Subcutaneous abdominal adipose tissue (tissue), 5 donors: ENCODE measurements around the gene ZNF467.

Experiments used
- H3K27ac ChIP-seq: one replicate; pipeline ENCODE4 v1.7.0; 2013; ENCODE audit warnings: low read depth, mild to moderate bottlenecking, inconsistent platforms, low read length, moderate library complexity
- H3K27me3 ChIP-seq, 5 donors: one replicate each; pipeline ENCODE4 v1.7.0; 2013; ENCODE audit warnings: low read length in 5 of 5, inconsistent platforms in 1 of 5; ENCODE audit not compliant: control insufficient read depth in 5 of 5, insufficient read depth in 4 of 5
- H3K36me3 ChIP-seq, 5 donors: one replicate each; pipeline ENCODE4 v1.7.0; 2013; ENCODE audit warnings: low read length in 5 of 5; ENCODE audit not compliant: control insufficient read depth in 5 of 5, insufficient read depth in 5 of 5
- H3K4me1 ChIP-seq, 5 donors: one replicate each; pipeline ENCODE4 v1.7.0; 2013; ENCODE audit warnings: low read length in 5 of 5, mild to moderate bottlenecking in 3 of 5, moderate library complexity in 1 of 5; ENCODE audit not compliant: control insufficient read depth in 5 of 5, insufficient read depth in 5 of 5
- H3K4me3 ChIP-seq, 5 donors: one replicate each; pipeline ENCODE4 v1.7.0; 2013; ENCODE audit warnings: low read length in 5 of 5, low read depth in 1 of 5
- H3K9ac ChIP-seq, 5 donors: one replicate each; pipeline ENCODE4 v1.7.0; 2013; ENCODE audit warnings: low read length in 5 of 5, mild to moderate bottlenecking in 4 of 5, moderate library complexity in 3 of 5
- H3K9me3 ChIP-seq, 5 donors: one replicate each; pipeline ENCODE4 v1.7.0; 2013; ENCODE audit warnings: low read length in 5 of 5; ENCODE audit not compliant: control insufficient read depth in 5 of 5
- donor health status: healthy.
- donor health status: healthy.
- donor health status: healthy.
- donor health status: healthy.
- donor health status: healthy.

The ZNF467 gene

DNA sequence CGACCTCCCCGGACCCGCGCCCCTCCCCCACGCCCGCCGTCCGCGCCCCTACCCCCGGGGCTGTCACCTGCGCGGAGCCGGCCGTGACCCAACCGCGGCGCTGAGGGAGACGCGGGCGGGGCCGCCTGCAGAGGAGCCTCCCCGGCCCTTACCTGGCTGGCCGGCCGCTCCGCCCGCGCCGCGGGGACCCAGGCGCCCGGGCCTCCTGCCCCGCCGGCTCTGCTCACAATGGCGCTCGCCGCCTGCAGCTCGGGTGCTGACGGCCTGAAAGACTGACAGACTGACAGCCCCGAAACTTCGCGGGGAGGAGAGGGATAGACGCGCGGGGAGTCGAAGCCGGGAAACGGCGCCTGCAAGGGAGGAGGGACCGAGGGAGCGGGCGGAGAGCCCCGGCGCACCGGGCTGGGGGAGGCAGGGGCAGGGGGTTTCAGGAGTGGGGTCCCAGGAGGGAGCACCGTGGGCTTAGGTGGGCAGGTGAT lies 393 bp downstream of the ZNF467 start:
- Histone ChIP-seq H3K4me1 (peaks cover 2 to 49% (median 40%) of the 10 kb centered on the region in 5 donors), H3K4me3 (peak overlapping the region in 4 of 5 donors; percentile 53 to 69 (median 60)), H3K9ac (no peak overlapping the region), H3K27me3 (no peaks in the 10 kb centered on the region), H3K36me3 (peaks cover 0 to 14% (median 7%) of the 10 kb centered on the region in 5 donors), H3K9me3 (no peaks in the 10 kb centered on the region), H3K27ac (no peak overlapping the region)

DNA sequence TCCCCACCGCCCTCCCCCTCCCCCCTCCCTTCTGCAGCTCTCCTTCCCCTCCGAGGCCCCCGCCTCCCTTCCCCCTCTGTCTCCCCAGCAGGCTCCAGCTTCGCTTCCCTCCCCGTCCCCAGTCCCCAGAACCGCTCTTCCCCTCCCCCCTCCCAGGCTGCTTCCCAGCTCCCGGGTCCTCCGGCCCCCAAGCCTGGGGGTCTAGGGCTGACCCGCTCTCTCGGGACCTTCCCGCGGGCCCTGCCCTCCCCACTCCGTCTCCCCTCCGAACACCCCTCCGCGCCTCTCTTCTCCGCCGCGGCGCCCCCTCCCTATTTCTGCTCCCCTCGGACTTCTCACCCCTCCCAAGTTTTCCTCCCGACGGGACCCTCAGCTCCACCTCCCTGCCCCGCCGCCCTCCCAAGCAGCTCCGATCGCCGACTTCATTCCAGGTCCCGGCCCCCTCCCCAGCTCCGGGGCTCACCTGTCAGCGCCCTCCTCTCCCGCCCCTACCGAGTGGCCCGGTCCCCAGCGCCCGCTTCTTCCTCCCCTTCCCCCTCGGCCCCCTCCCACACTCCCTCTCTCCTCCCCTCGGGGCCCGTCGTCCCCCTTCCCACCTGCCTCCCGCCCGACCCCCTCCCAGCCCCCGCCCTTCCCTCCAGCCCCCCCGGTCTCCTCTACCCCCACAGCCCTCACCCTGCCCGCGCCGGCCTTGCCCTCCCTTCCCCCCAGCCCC lies 990 bp downstream of the ZNF467 start:
- peak overlapping the region; percentile 56 to 72 (median 63) for H3K4me3 ChIP-seq
- H3K4me1 ChIP-seq, result peaks cover 2 to 49% (median 38%) of the 10 kb centered on the region in 5 donors
- no peak overlapping the region for H3K27ac ChIP-seq
- H3K27me3 ChIP-seq, result no peaks in the 10 kb centered on the region
- no peaks in the 10 kb centered on the region for H3K9me3 ChIP-seq
- peak overlapping the region in 2 of 5 donors; percentile 41 to 45 for H3K9ac ChIP-seq
- H3K36me3 ChIP-seq, result peaks cover 0 to 18% (median 7%) of the 10 kb centered on the region in 5 donors

DNA sequence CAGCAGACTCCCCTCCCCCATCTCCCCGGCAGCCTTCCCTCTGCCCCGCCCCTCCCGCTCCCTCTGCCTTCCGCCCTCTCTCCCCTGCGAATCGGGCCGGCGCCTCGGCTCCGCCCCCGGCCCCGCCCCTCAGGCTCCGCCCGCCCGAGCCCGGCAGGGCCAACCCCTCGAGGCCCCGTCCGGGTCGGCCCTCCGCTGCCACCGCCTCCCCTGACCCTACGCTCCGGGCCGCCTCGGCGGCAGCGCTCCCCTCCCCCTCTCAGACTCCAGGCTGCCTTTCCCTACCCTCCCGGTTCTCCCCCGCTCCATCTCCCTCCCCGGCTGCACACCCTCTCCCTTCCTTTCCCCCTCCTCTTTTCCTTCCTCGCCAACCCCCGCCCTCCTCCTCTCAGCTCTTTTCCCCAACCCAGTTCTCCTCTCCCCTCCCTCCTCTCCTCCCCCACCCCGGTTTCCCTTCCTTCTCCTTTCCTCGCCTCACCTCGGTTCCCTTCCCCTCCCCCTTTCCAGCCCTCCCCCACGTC lies 1.6 kb downstream of the ZNF467 start:
- Histone ChIP-seq H3K9me3 (no peaks in the 10 kb centered on the region), H3K36me3 (peaks cover 0 to 20% (median 7%) of the 10 kb centered on the region in 5 donors), H3K27ac (no peak overlapping the region), H3K4me1 (peaks cover 2 to 43% (median 32%) of the 10 kb centered on the region in 5 donors), H3K4me3 (peak overlapping the region; percentile 63 to 72 (median 70)), H3K9ac (peak overlapping the region in 1 of 5 donors; percentile 66), H3K27me3 (peaks cover 0 to 2% (median 0%) of the 10 kb centered on the region in 5 donors)

DNA sequence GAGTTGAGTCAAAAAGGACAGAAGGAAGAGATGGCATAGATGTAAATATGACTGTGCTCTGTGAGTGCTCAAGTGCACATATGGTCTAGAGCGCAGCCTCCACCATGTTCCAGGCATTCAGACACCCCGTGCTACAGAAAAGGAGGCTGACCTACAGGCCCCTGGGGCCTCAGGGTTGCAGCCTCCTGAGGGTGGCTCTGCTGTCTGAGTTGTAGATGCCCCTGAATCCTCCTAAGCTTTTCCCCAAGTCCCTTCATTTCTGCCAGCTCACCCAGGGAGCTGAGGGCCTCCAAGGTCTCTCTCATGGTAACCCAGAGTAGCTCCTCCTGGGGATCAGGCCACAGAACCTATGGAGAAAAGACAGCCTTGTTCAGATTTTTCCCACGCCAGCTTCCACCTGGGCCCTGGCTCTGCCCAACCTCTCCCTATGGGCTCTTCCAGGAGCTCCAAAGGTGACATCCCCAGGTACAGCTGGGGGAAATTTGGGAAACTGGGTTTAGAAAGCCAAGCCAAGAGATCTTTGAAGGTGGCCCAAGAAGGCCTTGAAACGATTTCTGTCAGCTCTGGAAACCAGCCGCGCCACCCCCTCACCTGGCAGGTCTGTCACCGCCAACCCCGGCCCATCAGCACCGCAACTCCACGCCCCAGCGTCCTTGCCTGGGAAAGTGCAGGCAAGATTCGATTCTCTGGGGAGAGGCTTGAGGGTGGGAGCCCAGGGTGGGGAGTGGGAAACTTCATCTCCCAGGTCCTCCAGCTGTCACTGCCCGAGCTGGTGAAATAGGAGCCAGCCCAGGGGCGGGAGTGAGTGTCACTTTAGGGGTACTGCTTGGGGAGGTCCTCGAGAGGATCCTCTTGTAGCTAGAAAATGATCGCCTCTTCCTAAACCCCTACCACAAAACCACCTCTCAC lies 2.4 kb downstream of the ZNF467 start:
- H3K9me3 ChIP-seq, result no peaks in the 10 kb centered on the region
- no peak overlapping the region for H3K27ac ChIP-seq
- H3K36me3 ChIP-seq, result peaks cover 0 to 23% (median 7%) of the 10 kb centered on the region in 5 donors
- peaks cover 2 to 35% (median 28%) of the 10 kb centered on the region in 5 donors for H3K4me1 ChIP-seq
- H3K4me3 ChIP-seq, result peak overlapping the region; percentile 53 to 66 (median 63)
- H3K27me3 ChIP-seq, result peaks cover 0 to 4% (median 0%) of the 10 kb centered on the region in 5 donors
- peak overlapping the region in 2 of 5 donors; percentile 16 to 41 for H3K9ac ChIP-seq

DNA sequence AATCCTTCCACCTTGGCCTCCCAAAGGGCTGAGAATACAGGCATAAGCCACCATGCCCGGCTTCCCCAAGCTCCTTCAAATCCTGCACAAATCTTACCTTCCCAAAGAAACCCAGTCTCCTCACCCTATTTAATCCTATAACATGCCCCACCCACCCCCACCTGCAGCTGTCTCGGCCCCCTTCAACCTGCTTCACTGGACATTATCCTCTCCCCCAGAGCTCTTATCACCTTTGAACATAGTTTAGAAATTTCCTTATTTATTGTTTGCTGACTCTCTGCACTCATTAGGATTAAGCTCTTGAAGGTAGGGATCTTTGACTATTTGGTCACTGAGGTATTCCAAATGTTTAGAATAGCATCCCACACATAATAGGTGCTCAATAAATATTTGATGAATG lies 3.5 kb downstream of the ZNF467 start:
- Histone ChIP-seq H3K9me3 (no peaks in the 10 kb centered on the region), H3K4me3 (no peak overlapping the region), H3K36me3 (peaks cover 0 to 33% (median 11%) of the 10 kb centered on the region in 5 donors), H3K27ac (no peak overlapping the region), H3K4me1 (peaks cover 2 to 24% (median 19%) of the 10 kb centered on the region in 5 donors), H3K9ac (no peak overlapping the region), H3K27me3 (peaks cover 0 to 6% (median 3%) of the 10 kb centered on the region in 5 donors)

DNA sequence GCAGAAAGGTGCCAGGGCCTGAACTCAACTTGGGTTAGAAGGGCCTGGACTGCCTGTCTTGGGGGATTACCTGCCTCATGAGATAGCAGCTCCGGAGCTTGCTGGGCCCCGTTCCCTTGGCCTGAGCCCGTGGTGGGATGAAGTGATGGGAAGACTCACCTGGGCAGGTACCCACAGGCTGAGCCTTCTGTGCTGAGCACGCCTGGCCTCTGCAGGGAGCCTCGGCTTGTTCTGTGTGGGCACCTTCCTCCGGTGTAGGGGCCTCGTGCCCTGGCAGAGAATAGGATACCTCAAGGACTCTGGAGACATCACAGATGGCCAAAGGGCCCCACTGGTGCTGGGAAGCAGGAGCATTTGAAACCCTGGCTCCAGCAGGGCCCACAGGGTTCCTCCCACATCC lies 4.5 kb downstream of the ZNF467 start:
- peaks cover 0 to 37% (median 11%) of the 10 kb centered on the region in 5 donors for H3K36me3 ChIP-seq
- H3K27me3 ChIP-seq, result peaks cover 0 to 13% (median 3%) of the 10 kb centered on the region in 5 donors
- H3K27ac ChIP-seq, result no peak overlapping the region

DNA sequence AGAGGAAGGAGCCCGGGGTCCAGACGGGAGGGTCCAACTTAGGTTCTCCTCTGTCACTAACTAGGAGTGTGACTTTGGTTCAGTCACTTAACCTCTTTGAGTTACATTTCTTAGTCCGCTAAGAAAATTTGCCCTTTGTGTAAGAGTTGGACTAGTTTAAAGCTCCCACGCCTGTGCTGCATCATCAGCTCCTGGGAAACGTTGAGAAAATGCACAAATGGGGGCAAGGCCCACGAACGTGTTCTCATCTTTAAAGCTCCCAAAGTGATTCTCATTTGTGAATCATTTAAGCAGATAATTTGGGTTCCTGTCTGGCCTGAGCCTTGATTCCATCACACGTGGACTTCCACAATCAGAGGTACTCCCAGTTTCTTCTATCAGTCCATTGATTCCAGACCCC lies 6.3 kb downstream of the ZNF467 start:
- Histone ChIP-seq H3K27ac (no peak overlapping the region), H3K4me1 (peaks cover 2 to 10% (median 6%) of the 10 kb centered on the region in 5 donors), H3K9ac (no peak overlapping the region), H3K27me3 (peaks cover 0 to 18% (median 4%) of the 10 kb centered on the region in 5 donors), H3K36me3 (peaks cover 0 to 37% (median 11%) of the 10 kb centered on the region in 5 donors), H3K9me3 (no peaks in the 10 kb centered on the region), H3K4me3 (no peak overlapping the region)

More for the DNA sequence above, 4.5 kb downstream of the ZNF467 start:
- Histone ChIP-seq H3K4me3 (no peak overlapping the region), H3K4me1 (peaks cover 2 to 14% (median 10%) of the 10 kb centered on the region in 5 donors), H3K9me3 (no peaks in the 10 kb centered on the region), H3K9ac (no peak overlapping the region)

DNA sequence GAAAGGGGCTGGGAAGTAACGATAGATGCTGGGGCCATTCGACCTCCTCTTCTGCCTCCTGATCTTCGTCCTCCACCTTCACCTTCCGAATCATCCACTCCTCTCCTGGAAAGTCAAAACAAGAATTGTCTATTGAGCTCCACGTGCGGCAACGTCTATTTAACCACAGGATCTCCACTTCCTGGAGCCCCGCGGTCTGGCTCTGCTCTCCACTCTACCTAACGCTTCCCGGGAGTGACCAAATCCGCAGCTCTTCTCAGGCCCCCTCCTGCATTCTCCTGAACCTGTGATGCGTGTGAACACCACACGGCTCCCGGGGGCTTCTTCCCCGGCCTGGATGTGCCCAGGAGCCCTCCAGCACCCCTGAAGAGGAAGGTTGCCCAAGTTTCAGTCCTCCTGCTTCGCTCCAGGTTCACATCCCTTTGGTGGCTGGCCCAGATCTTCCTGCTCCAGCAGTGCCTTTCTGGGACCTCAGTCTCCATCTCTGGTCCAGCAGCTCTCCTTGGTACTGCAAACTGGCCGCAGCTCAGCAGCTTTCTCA lies 7.2 kb downstream of the ZNF467 start:
- Histone ChIP-seq H3K27me3 (peaks cover 0 to 18% (median 4%) of the 10 kb centered on the region in 5 donors), H3K9me3 (no peaks in the 10 kb centered on the region), H3K4me1 (peaks cover 2 to 8% (median 4%) of the 10 kb centered on the region in 5 donors), H3K36me3 (peaks cover 0 to 37% (median 11%) of the 10 kb centered on the region in 5 donors), H3K9ac (no peak overlapping the region), H3K27ac (no peak overlapping the region), H3K4me3 (no peak overlapping the region)

DNA sequence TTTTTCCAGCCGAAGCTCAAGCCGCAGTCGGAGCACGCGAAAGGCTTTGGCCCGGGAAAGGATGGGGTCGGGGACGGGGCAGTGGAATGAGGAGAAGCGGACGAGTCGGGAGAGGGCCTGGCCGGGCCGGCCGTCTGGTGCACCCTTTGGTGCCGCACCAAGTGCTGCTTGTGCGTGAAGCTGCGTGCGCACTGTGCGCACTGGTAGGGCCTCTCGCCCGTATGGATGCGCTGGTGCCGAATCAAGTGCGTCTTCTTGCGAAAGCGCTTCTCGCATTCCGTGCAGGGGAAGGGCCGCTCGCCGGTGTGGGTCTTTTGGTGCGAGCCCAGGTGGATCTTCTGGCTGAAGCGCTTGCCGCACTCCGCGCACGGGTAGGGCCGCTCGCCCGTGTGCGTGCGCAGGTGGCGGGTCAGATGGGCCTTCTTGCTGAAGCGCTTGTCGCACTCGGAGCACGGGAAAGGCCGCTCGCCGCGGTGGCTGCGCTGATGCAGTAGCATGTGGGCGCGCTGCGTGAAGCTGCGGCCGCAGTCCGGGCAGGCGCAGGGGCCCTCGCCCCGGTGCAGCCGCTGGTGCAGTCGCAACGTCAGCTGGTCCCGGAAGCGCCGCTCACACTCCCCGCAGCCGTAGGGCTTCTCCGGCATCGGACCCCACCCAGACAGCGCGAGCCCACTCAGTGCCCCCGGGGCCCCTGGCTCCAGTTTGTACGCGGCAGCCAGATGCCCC lies 7.8 kb downstream of the ZNF467 start:
- no peak overlapping the region for H3K4me3 ChIP-seq
- H3K4me1 ChIP-seq, result peaks cover 0 to 1% (median 0%) of the 10 kb centered on the region in 5 donors
- peaks cover 0 to 37% (median 11%) of the 10 kb centered on the region in 5 donors for H3K36me3 ChIP-seq
- no peaks in the 10 kb centered on the region for H3K9me3 ChIP-seq
- no peak overlapping the region for H3K27ac ChIP-seq
- peaks cover 0 to 18% (median 4%) of the 10 kb centered on the region in 5 donors for H3K27me3 ChIP-seq
- no peak overlapping the region for H3K9ac ChIP-seq
